ENCODE data around the gene NOXO1.

GRCh38 chr16:1944612-1945199, 36.6 kb downstream of the NOXO1 start:
- TF ChIP-seq CTCF (conservative IDR thresholded peaks at IDR 0.05 in 1 of 2, IDR thresholded peaks at IDR 0.05 in 1 of 2; ENCODE audit: extremely low read depth in 1 of 2, insufficient read depth in 1 of 2, low read depth in 1 of 2, low read length in 2 of 2): no peak
- no peak for TF ChIP-seq EZH2 (IDR thresholded peaks at IDR 0.05; ENCODE audit: borderline replicate concordance, low read length)
